Endodermal cell (in vitro differentiated cells): ENCODE data around the gene DEDD2. TPM values are rescaled to one million over a fixed set of nuclear protein-coding genes. Genes with fewer than 3 reads are reported as not detected.

Experiments
- DNase-seq: peaks from one replicate; pipeline ENCODE4 v3.0.0-alpha.2; 2017
- H3K27ac ChIP-seq: 2 replicates; pipeline ENCODE4 v1.5.1; 2013; ENCODE audit warnings: mild to moderate bottlenecking, low read depth, low read length, moderate library complexity
- H3K27me3 ChIP-seq: 2 replicates; pipeline ENCODE4 v1.6.1; 2013; ENCODE audit warnings: mild to moderate bottlenecking, low read length, moderate library complexity; ENCODE audit not compliant: insufficient read depth, control insufficient read depth, poor library complexity, severe bottlenecking
- H3K36me3 ChIP-seq: 2 replicates; pipeline ENCODE4 v1.7.0; 2013; ENCODE audit warnings: mild to moderate bottlenecking, low read length, moderate library complexity; ENCODE audit not compliant: control insufficient read depth, insufficient read depth
- H3K4me1 ChIP-seq: one replicate; pipeline ENCODE4 v1.7.0; 2013; ENCODE audit warnings: low read length; ENCODE audit not compliant: control insufficient read depth, insufficient read depth
- H3K4me3 ChIP-seq: 2 replicates; pipeline ENCODE4 v1.5.1; 2013; ENCODE audit warnings: mild to moderate bottlenecking, low read length, moderate library complexity
- H3K9ac ChIP-seq: 2 replicates; pipeline ENCODE4 v1.6.1; 2013; ENCODE audit warnings: mild to moderate bottlenecking, low read length, moderate library complexity; ENCODE audit not compliant: poor library complexity, severe bottlenecking; ENCODE audit errors: extremely low read depth
- H3K9me3 ChIP-seq: 2 replicates; pipeline ENCODE4 v1.6.1; 2013; ENCODE audit warnings: mild to moderate bottlenecking, low read length, moderate library complexity; ENCODE audit not compliant: control insufficient read depth
- H3K27ac Mint-ChIP-seq: 2 replicates; pipeline ENCODE4 v1.8.0; 2020; ENCODE audit warnings: mixed read lengths
- H3K27me3 Mint-ChIP-seq: 2 replicates; pipeline ENCODE4 v1.8.0; 2021; ENCODE audit warnings: mild to moderate bottlenecking, mixed read lengths; ENCODE audit not compliant: insufficient read depth
- H3K36me3 Mint-ChIP-seq: 2 replicates; pipeline ENCODE4 v1.8.0; 2020; ENCODE audit warnings: low read depth, mixed read lengths
- H3K4me1 Mint-ChIP-seq: 2 replicates; pipeline ENCODE4 v1.8.0; 2020; ENCODE audit warnings: mixed read lengths
- H3K4me3 Mint-ChIP-seq: 2 replicates; pipeline ENCODE4 v1.8.0; 2020; ENCODE audit warnings: mild to moderate bottlenecking, moderate library complexity, mixed read lengths
- H3K9me3 Mint-ChIP-seq: 2 replicates; pipeline ENCODE4 v1.8.0; 2020; ENCODE audit warnings: mild to moderate bottlenecking, mixed read lengths
- CTCF ChIP-seq: fragments of 200-600 bp; sonication (generic); conservative IDR thresholded peaks from 2 replicates; pipeline ENCODE4 v1.5.0; 2021; ENCODE audit warnings: antibody characterized with exemption, mild to moderate bottlenecking
- WGBS, 2 experiments: methylation state at CpG; one replicate each; pipeline versions ENCODE4 v1.1.5 to v1.1.7; 2013; ENCODE audit warnings: missing lambda C conversion rate in 2 of 2, mixed read lengths in 1 of 2; ENCODE audit not compliant: insufficient coverage in 1 of 2, insufficient read length in 1 of 2; 5-methylcytosine and 5-hydroxymethylcytosine counted together
- total RNA-seq, 2 donors: library from RNA; stranded (reverse); fragmentation: NEBNext Ultra II Directional in 1 of 2; extraction: Animal tissue kit (Norgen Biotek cat#: 25700) in 1 of 2; gene quantifications; 2 replicates in 1 of 2; 3 replicates in 1 of 2; pipeline ENCODE4 v1.2.1, GENCODE V29; 2021

The DEDD2 gene
- total RNA-seq, 2 donors from 2014 or later, result 25.8 to 28.0 TPM

DNA sequence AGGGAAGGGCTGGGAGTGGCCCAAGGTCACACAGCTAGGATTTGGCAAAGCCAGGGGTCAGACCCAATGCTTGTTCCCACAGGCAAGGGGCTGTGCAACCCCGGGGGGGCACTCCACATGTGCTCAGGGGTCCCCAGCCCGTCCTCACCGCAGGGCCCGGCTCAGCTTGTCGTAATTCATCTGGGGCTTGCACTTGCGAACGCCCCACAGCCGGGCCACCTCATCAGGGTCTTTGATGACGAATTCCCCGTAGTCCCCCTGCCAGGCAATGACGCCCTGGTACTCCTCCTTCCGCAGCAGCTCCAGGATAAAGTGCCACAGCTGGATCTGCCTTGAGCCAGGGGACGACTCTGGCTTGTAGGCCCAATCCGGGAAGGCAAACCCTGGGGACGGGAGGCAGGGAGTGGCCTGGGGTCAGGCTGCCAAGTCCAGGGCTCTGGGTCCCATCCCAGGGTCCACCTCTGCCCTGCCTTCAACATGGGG is 32.7 kb upstream of the DEDD2 start:
- H3K27me3 ChIP-seq, result no peaks in the 10 kb centered on the region
- no peaks in the 10 kb centered on the region for H3K9me3 ChIP-seq
- TF ChIP-seq CTCF, result no peak
- no peaks in the 10 kb centered on the region for H3K27me3 Mint-ChIP-seq
- DNase-seq, result no peak
- H3K4me1 Mint-ChIP-seq, result peaks cover 15% of the 10 kb centered on the region
- 94 to 96% methylated on average over 11 to 15 of the region's 15 CpGs for WGBS, 2 experiments
- H3K9me3 Mint-ChIP-seq, result no peaks in the 10 kb centered on the region
- H3K4me3 ChIP-seq, result no peak overlapping the region
- no peak overlapping the region for H3K27ac Mint-ChIP-seq
- H3K36me3 ChIP-seq, result peaks cover 15% of the 10 kb centered on the region
- H3K4me3 Mint-ChIP-seq, result no peak overlapping the region
- H3K9ac ChIP-seq, result no peak overlapping the region
- peaks cover 15% of the 10 kb centered on the region for H3K36me3 Mint-ChIP-seq
- H3K4me1 ChIP-seq, result no peaks in the 10 kb centered on the region
- H3K27ac ChIP-seq, result no peak overlapping the region

- Histone ChIP-seq H3K9me3 (no peaks in the 10 kb centered on the region), H3K9ac (no peak overlapping the region), H3K36me3 (peaks cover 15% of the 10 kb centered on the region), H3K4me3 (no peak overlapping the region), H3K27me3 (no peaks in the 10 kb centered on the region), H3K27ac (no peak overlapping the region), H3K4me1 (no peaks in the 10 kb centered on the region)
- Mint-ChIP-seq H3K27me3 (no peaks in the 10 kb centered on the region), H3K27ac (no peak overlapping the region), H3K36me3 (peaks cover 15% of the 10 kb centered on the region), H3K9me3 (no peaks in the 10 kb centered on the region), H3K4me1 (peaks cover 18% of the 10 kb centered on the region), H3K4me3 (no peak overlapping the region)
- no peak for DNase-seq
- TF ChIP-seq CTCF, result no peak
- 93 to 95% methylated on average over 6 of the region's 6 CpGs for WGBS, 2 experiments
Measured at GRCh38 chr19:42249769-42250168, 32.3 kb upstream of the DEDD2 start.

GRCh38 chr19:42249149-42249750 is 31.8 kb upstream of the DEDD2 start:
- Histone ChIP-seq H3K27ac (no peak overlapping the region), H3K27me3 (no peaks in the 10 kb centered on the region), H3K4me3 (no peak overlapping the region), H3K4me1 (no peaks in the 10 kb centered on the region), H3K36me3 (peaks cover 15% of the 10 kb centered on the region), H3K9ac (no peak overlapping the region), H3K9me3 (no peaks in the 10 kb centered on the region)
- 95 to 100% methylated on average over 8 to 36 of the region's 36 CpGs for WGBS, 2 experiments
- Mint-ChIP-seq H3K9me3 (no peaks in the 10 kb centered on the region), H3K4me1 (peaks cover 20% of the 10 kb centered on the region), H3K4me3 (no peak overlapping the region), H3K36me3 (peaks cover 15% of the 10 kb centered on the region), H3K27ac (no peak overlapping the region), H3K27me3 (no peaks in the 10 kb centered on the region)
- TF ChIP-seq CTCF, result no peak
- DNase-seq, result no peak
